GM19023 (cell line): Measurements from ENCODE around the gene C22orf42.
"Not testable (repeated sequence)": the region's sequence is repeated elsewhere in the genome, so short reads cannot be mapped to it uniquely, and the experiment has no call there.

Experiments used
- ATAC-seq: cut with Tn5 transposase; IDR thresholded peaks from one replicate; pipeline ENCODE4 v1.9.1; 2021; ENCODE audit warnings: mild to moderate bottlenecking, moderate library complexity; ENCODE audit not compliant: unreplicated experiment

C22orf42 gene

DNA sequence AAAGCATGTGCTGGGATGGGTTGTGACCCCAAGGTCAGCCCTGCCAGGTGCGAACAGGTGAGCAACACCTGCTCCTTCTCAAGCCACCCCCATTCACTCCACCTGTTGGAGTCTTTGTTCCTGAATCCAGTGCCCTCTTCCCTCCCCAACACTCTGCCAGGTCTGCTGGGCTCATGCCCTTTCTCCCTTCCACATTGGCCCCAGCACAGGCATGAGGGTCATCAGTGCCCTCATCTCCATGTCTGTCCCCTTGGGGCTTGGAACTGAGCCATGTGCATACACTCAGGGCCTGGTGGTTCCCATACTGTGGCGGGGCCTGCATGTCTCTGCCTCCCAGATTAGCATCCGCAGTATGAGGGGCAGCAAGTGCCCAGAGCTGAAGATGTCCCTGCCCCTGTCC is 26.7 kb upstream of the C22orf42 start:
- no peak for ATAC-seq

DNA sequence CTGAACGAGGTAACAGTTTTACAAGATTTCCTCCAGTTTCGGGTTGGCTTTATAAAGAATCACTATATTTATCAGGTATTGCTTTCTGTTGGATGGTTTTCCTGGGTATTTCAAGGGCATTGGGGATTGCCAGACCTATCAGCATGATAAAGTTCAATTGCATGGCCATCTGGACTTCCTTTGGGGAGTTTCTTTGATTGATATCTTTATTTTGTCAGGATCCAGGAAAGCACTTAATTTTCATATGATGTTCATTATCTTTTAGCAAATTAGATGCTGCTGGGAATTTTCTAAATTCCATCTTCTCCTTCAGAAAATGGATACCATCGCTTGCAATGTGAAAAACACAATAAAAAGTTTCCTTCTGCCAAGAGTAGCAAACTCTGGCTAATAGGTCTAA is 24.5 kb upstream of the C22orf42 start:
- no peak for ATAC-seq

- ATAC-seq: no peak
Measured at GRCh38 chr22:32181043-32181442, 21.9 kb upstream of the C22orf42 start.

- ATAC-seq: no peak
Measured at GRCh38 chr22:32177221-32177765, 18.2 kb upstream of the C22orf42 start.

DNA sequence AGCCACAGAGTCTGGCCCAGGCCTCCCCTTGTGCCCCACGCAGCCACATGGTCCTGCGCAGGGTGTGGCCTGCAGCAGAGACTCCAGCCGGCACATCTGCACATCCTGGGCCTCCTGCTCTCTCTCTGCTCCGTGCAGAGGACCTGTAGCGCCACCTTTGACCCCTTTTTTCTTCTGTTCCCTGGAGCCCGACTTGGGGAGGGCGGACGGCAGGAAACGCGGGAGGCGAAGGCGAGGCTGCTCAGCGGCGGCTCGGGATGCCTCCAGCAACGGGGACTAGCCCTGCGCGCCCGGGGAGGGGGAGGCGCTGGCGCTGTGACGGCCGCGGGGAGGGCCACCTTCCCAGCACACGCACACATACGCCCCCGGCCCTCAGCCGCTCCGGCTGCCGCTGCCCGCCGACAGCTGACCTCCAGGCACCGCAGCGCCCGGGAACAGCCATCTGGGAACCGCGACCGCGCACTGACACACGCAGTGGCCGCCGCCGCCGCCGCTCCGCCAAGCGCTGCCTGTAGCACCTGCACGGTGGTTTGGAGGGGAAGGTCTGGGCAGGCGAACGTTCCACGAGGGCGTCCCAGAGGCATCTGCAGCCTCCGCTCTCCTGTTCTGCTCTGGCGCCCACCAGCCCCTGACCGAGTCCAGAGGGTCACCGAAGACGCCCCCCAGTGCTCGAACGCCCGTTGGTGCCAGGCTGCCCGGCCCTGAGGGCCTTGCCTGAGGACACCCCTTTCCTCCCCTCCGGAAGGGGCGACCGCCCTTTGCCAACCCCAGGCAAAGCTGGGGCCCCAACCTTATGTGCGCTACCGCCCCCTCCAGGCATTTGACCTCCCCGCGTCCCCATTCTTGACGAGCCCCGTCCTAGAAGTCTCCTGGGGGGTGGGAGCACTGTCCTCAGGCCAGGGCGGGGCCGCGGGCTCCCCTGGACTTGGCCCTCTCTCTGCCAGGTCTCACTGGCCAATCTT is 16.9 kb upstream of the C22orf42 start:
- ATAC-seq: no peak

- ATAC-seq: no peak
Measured at GRCh38 chr22:32175115-32175514, 16.0 kb upstream of the C22orf42 start.

- ATAC-seq: no peak
Measured at GRCh38 chr22:32165681-32166080, 6.6 kb upstream of the C22orf42 start.

DNA sequence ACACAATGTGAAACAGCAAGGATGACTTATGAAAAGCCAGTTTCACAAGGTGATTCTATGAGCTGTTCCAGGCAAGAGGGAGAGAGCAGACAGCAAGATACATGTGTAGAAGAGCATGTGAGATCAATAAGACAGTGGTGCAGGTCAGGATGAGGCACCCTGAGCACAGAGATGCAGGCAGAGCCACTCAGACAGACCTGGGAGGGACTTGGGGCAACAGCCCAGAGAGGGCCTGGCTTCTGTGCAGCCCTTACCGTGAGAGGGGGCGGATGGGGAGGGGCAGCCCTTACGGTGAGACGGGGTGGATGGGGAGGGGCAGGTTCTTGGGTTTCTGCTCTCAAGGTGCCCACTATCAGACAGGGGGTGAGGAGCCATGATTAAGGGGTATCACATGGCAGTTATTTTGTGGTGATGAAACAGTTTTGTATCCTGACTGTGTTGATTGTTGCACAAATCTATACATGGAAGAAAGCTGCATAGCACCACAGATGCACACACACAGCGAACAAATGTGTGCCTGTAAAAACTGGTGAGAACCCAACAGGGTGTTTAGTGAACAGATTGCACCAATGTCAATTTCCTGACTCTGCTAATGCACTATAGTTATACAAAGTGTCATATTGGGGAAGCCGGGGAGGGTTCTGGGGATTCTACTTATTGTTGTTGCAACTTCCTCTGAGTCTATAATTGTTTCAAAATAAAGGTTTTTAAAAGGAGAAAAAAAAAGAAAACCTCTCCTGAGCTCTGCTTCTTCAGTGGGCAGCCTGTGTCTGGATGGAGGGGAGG is 5.2 kb upstream of the C22orf42 start:
- no peak for ATAC-seq

DNA sequence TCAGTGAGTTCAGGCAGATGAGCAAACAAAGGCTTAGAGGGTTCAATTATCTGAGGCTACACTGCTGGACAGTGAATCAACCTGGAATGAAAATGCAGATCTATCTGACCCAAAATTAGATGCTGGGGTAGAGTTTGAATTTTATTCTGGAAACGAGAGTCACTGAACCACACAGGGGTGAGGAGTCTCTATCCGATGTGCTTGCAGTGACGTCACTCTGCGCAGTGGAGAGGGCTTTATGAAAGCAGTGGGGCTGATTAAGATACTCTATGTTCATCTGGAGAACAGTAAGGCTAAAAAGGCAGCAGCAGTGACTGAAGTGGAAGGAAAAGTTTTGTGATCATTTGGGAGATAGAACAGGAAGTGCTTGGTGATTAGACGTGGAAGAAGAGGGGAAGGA is 1.3 kb upstream of the C22orf42 start:
- ATAC-seq: not testable (repeated sequence)

GRCh38 chr22:32157632-32158031 is 1.5 kb downstream of the C22orf42 start:
- ATAC-seq: not testable (repeated sequence)

DNA sequence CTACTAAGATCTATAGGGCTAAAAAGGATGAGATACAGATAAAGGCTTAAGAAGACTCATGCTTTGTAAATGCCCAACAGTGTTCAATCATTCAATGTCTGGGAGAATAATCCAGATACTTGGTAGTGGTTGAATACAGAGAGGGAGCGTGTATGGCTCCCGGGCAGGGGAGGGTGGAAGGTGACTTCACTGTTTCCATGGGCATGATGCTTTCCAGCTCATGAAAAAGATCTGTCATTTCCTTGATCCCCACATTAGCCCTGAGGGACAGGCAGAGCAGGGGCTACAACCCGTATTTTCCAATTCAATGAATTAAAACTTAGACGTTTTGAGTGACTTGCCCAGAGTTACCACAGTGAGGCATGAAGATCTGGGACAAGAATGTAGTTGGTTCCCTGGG is 4.4 kb downstream of the C22orf42 start:
- ATAC-seq: not testable (repeated sequence)

- ATAC-seq: not testable (repeated sequence)
Measured at GRCh38 chr22:32151641-32152040, 7.5 kb downstream of the C22orf42 start.

DNA sequence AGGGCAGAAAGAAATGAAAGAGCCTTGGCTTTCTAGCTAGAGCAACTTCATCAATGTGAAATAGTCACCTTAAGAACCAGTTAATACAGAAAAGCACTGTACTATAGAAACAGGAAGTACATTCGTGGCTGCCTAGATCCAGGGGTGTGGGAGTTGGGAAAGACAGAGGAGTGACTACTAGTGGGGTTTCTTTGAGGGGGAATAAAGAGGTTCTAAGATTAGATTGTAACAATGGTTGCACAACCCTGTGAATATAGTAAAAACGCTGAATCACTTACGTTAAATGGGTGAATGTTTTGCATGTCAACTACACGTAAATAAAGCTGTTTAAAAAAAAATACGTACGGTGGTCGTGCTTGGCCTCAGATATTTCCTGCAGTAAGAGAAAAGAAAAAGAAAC is 8.5 kb downstream of the C22orf42 start:
- ATAC-seq: not testable (repeated sequence)

DNA sequence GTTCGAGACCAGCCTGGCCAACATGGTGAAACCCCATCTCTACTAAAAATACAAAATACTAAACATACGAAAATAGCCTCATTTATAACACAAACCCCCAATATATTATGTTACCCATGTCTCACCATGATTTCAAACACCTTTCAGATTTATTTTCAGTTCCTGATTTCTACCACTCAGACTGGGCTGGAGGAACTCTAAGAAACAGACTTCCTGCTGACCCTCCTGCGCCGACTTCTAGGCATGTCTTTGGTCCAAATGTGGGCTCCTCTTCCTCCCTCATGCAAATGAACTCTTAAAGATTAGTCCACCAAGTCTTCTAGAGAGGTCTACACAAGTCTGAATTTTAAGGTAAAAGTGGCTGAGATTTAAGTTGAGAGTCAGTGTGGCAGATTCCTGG is 10.7 kb downstream of the C22orf42 start:
- not testable (repeated sequence) for ATAC-seq

- ATAC-seq: not testable (repeated sequence)
Measured at GRCh38 chr22:32147128-32147527, 12.0 kb downstream of the C22orf42 start.

DNA sequence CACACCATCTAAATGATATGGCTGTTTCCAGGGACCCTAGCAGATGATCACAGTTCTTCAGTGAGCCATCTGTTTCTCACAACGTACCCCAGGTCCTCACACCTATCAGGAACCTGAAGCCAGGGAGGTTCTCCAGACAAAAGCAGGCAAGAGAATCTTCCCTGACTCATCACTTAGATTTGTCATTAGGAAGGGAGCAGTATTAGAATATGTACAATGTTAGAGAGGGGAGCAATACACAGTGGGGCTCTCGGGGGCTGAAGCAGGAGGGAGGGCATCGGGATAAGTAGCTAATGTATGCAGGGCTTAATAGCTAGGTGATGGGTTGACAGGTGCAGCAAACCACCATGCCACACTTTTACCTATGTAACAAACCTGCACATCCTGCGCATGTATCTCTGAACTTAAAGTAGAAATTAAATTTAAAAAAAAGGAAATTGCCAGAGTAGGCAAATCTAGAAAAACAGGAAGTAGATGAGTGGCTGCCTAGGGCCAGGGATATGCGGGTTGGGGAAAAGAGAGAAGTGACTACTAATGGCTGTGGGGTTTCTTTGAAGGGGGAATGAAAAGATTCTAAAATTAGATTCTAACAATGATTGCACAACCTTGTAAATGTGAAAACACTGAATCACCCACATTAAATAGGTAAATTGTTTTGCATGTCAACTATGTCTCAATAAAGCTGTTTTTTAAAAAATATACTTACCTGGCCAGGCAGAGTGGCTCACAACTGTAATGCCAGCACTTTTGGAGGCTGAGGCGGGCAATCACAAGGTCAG is 14.4 kb downstream of the C22orf42 start:
- no peak for ATAC-seq

DNA sequence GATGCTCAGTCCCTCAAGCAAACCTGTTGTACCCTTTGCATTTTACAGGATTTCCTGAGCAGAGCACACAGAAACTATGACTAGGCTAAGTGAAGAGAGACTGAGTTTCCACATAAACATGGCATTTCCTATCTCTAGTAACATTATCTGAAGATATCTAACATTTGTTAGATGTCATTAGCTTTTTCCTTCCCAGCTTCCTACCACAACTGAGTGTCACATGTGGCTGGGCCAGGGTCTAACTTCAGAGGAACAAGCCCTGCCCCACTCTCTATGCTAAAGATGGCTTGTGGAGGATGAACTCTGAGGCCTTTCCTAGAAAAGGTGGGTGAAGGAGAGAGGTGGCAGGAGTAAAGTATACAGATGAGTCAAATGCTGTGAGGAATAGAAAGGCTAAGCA is 16.5 kb downstream of the C22orf42 start:
- ATAC-seq: no peak

GRCh38 chr22:32140688-32141087 is 18.4 kb downstream of the C22orf42 start:
- ATAC-seq: not testable (repeated sequence)

DNA sequence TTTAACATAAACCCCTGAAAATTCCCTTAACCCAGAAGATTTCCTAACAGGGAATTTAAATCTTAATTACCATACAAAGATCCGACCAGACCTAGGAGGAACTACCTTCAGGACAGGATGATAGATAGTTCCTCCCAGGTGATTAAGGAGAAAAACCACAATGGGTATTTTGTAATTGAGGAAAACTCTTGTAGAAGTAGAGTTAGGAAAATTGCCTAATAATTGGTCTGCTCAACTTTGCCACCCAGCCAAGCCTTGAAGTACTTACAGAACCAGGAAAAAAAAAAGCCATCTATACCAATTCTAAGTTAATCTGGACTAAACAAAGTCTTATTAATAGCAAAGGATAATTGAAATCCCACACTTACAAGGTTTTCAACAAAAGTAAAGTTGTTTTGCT is 20.5 kb downstream of the C22orf42 start:
- not testable (repeated sequence) for ATAC-seq

- ATAC-seq: not testable (repeated sequence)
Measured at GRCh38 chr22:32137731-32138324, 21.3 kb downstream of the C22orf42 start.
